ENCODE measurements around the gene ELMO1. TPM values are rescaled to one million over a fixed set of nuclear protein-coding genes. Genes with fewer than 3 reads are reported as not detected.

The ELMO1 gene
- total RNA-seq, 1 experiment from 2014 or later, result not detected

GRCh38 chr7:37194943-37195342, 253.7 kb downstream of the ELMO1 start:
- ChIA-PET POLR2A (ENCODE audit: low non-redundant PET) (no interaction called here), CTCF (no interaction called here)
- intact Hi-C loops (cut with micrococcal nuclease; ENCODE audit: unreplicated experiment), result loop anchor here (5.0 to 10.0 kb wide), 3 partner anchors 208 to 300 kb away; no protein-coding TSS in a partner anchor
- Histone ChIP-seq H3K36me3 (ENCODE audit: insufficient read depth, low read length, poor library complexity, severe bottlenecking) (no peaks in the 10 kb centered on the region), H3K27ac (ENCODE audit: low read depth, low read length, poor library complexity, severe bottlenecking) (no peak overlapping the region), H3K4me3 (ENCODE audit: low read depth, low read length, poor library complexity, severe bottlenecking) (no peak overlapping the region), H3K9me3 (ENCODE audit: low read depth, low read length, poor library complexity, severe bottlenecking) (no peaks in the 10 kb centered on the region), H3K4me1 (ENCODE audit: insufficient read depth, low read length, poor library complexity, severe bottlenecking) (no peaks in the 10 kb centered on the region), H3K27me3 (replicated peaks; ENCODE audit: insufficient read depth, low read depth, low read length, poor library complexity) (no peaks in the 10 kb centered on the region)
- BruUV-seq (replicated peaks), result no TSS peak
- DNase-seq (ENCODE audit: low spot score), result no peak
- TF ChIP-seq CTCF (conservative IDR thresholded peaks at IDR 0.05; ENCODE audit: low read depth, low read length) (no peak), EZH2 (IDR thresholded peaks at IDR 0.05; ENCODE audit: borderline replicate concordance, low read depth, low read length, poor library complexity, severe bottlenecking) (no peak)

GRCh38 chr7:37193775-37194135, 254.9 kb downstream of the ELMO1 start:
- H3K4me3 ChIP-seq (ENCODE audit: low read depth, low read length, poor library complexity, severe bottlenecking), result no peak overlapping the region
- H3K27ac ChIP-seq (ENCODE audit: low read depth, low read length, poor library complexity, severe bottlenecking), result no peak overlapping the region
- TF ChIP-seq EZH2 (IDR thresholded peaks at IDR 0.05; ENCODE audit: borderline replicate concordance, low read depth, low read length, poor library complexity, severe bottlenecking) (no peak), CTCF (conservative IDR thresholded peaks at IDR 0.05; ENCODE audit: low read depth, low read length) (no peak)
- intact Hi-C loops (cut with micrococcal nuclease; ENCODE audit: unreplicated experiment), result loop anchor here (10.0 kb wide), 1 partner anchor 299 kb away; no protein-coding TSS in a partner anchor
- no peak for DNase-seq (ENCODE audit: low spot score)
- no peaks in the 10 kb centered on the region for H3K27me3 ChIP-seq (replicated peaks; ENCODE audit: insufficient read depth, low read depth, low read length, poor library complexity)
- no peaks in the 10 kb centered on the region for H3K4me1 ChIP-seq (ENCODE audit: insufficient read depth, low read length, poor library complexity, severe bottlenecking)
- ChIA-PET CTCF (no interaction called here), POLR2A (ENCODE audit: low non-redundant PET) (no interaction called here)
- BruUV-seq (replicated peaks), result no TSS peak
- H3K9me3 ChIP-seq (ENCODE audit: low read depth, low read length, poor library complexity, severe bottlenecking), result no peaks in the 10 kb centered on the region
- no peaks in the 10 kb centered on the region for H3K36me3 ChIP-seq (ENCODE audit: insufficient read depth, low read length, poor library complexity, severe bottlenecking)

DNA sequence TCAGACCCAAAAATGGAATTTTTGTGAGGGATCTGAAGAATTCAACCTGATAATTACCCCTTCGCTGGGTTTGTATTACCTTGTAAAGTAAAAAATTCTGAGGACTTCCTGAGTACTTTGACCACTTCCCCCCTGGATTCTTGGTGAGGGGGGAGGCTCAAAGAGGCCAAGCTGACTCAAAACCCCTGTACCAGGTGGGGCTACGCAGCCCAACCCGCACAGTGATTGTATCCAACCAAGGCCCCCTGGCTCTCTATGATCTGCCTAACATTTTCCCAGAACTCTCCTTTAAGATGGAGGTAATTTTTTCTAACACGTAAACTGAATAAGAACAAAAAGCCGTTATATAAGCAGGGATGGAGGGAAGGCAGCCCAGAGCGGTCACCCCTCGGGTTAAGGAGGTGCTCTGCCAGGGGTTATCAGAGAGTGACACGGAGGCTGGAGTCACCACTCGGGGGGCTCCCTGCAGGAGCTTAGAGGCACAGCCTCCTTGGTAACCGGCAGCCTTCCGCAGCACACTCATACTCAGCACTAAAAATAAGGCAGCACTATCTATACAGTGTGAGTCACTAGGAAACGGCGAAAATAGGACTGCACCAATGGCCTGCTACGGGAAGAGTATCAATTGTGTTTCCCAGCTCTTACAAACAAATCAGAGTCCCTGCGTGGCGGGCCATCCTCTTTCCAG, 255.4 kb downstream of the ELMO1 start:
- Histone ChIP-seq H3K4me3 (ENCODE audit: low read depth, low read length, poor library complexity, severe bottlenecking) (no peak overlapping the region), H3K27ac (ENCODE audit: low read depth, low read length, poor library complexity, severe bottlenecking) (no peak overlapping the region), H3K27me3 (replicated peaks; ENCODE audit: insufficient read depth, low read depth, low read length, poor library complexity) (no peaks in the 10 kb centered on the region), H3K4me1 (ENCODE audit: insufficient read depth, low read length, poor library complexity, severe bottlenecking) (no peaks in the 10 kb centered on the region), H3K9me3 (ENCODE audit: low read depth, low read length, poor library complexity, severe bottlenecking) (no peaks in the 10 kb centered on the region), H3K36me3 (ENCODE audit: insufficient read depth, low read length, poor library complexity, severe bottlenecking) (no peaks in the 10 kb centered on the region)
- ChIA-PET POLR2A (ENCODE audit: low non-redundant PET) (no interaction called here), CTCF (no interaction called here)
- no TSS peak for BruUV-seq (replicated peaks)
- no peak for TF ChIP-seq CTCF (conservative IDR thresholded peaks at IDR 0.05; ENCODE audit: low read depth, low read length)
- no peak for TF ChIP-seq EZH2 (IDR thresholded peaks at IDR 0.05; ENCODE audit: borderline replicate concordance, low read depth, low read length, poor library complexity, severe bottlenecking)
- intact Hi-C loops (cut with micrococcal nuclease; ENCODE audit: unreplicated experiment), result loop anchor here (10.0 kb wide), 1 partner anchor 298 kb away; no protein-coding TSS in a partner anchor
- no peak for DNase-seq (ENCODE audit: low spot score)

Measured in A673 (cell line).